Measurements from ENCODE around the gene RHOU. TPM values are rescaled to one million over a fixed set of nuclear protein-coding genes. Genes with fewer than 3 reads are reported as not detected.

The RHOU gene
- total and polyA plus RNA-seq, 2 donors (not counting 3 experiments of a cell fraction or from before 2014, with no cell fraction given) = 0.04 to 0.40 TPM

GRCh38 chr1:228794173-228794572 is 58.9 kb downstream of the RHOU start:
- Histone ChIP-seq H3K27me3 (ENCODE audit: control insufficient read depth in 2 of 2, insufficient read depth in 2 of 2, low read length in 2 of 2) (no peaks in the 10 kb centered on the region), H3K27ac (ENCODE audit: insufficient read depth, low read depth, low read length) (no peak overlapping the region), H4K20me1 (replicated peaks; ENCODE audit: control insufficient read depth, extremely low read depth, insufficient read depth, low read length) (no peaks in the 10 kb centered on the region), H3K79me2 (ENCODE audit: control insufficient read depth, insufficient read depth, low read length) (no peaks in the 10 kb centered on the region), H3K4me3 (replicated peaks in 1 of 3; ENCODE audit: insufficient read depth in 1 of 3, low read depth in 1 of 3, low read length in 3 of 3) (no peak overlapping the region), H2AFZ (ENCODE audit: low read depth, low read length) (no peak overlapping the region), H3K36me3 (ENCODE audit: control insufficient read depth in 2 of 2, extremely low read depth in 1 of 2, insufficient read depth in 2 of 2, low read length in 2 of 2) (no peaks in the 10 kb centered on the region), H3K9me1 (replicated peaks; ENCODE audit: control insufficient read depth, extremely low read depth, insufficient read depth, low read length) (no peaks in the 10 kb centered on the region), H3K4me2 (ENCODE audit: insufficient read depth, low read length) (no peak overlapping the region), H3K9ac (replicated peaks; ENCODE audit: extremely low read depth, insufficient read depth, low read length) (no peak overlapping the region), H3K9me3 (replicated peaks; ENCODE audit: control insufficient read depth, insufficient read depth, low read length) (no peaks in the 10 kb centered on the region), H3K4me1 (ENCODE audit: control insufficient read depth, extremely low read depth, insufficient read depth, low read length) (no peaks in the 10 kb centered on the region)
- dilution Hi-C loops (cut with MboI; ENCODE audit: extremely low pct_ligation_motif_present, low sequenced_read_pairs) (no loop called here), intact Hi-C loops (cut with micrococcal nuclease) (no loop called here)
- FAIRE-seq (no peak), DNase-seq (ENCODE audit: low read depth, low spot score) (no peak)
- CTCF ChIA-PET = no interaction called here
- TF ChIP-seq FOS (IDR thresholded peaks at IDR 0.05; ENCODE audit: borderline replicate concordance, insufficient read depth, low read length) = no peak
- no peak for TF ChIP-seq MAX (IDR thresholded peaks at IDR 0.05; ENCODE audit: insufficient read depth, insufficient read length)
- no peak for TF ChIP-seq EZH2 (IDR thresholded peaks at IDR 0.05; ENCODE audit: borderline replicate concordance, low read depth, low read length, severe bottlenecking)
- TF ChIP-seq GATA2 (IDR thresholded peaks at IDR 0.05; ENCODE audit: insufficient read depth, insufficient read length, low read depth, low read length) = no peak
- no peak for TF ChIP-seq JUN (IDR thresholded peaks at IDR 0.05; ENCODE audit: borderline replicate concordance, insufficient read depth, insufficient read length, low read depth)
- TF ChIP-seq CTCF (IDR thresholded peaks at IDR 0.05; ENCODE audit: extremely low read depth in 1 of 2, insufficient read depth in 1 of 2, low read depth in 1 of 2, low read length in 2 of 2) = no peak
- no peak for TF ChIP-seq POLR2A (IDR thresholded peaks at IDR 0.05; ENCODE audit: low read depth, low read length)
- no peak for TF ChIP-seq MYC (IDR thresholded peaks at IDR 0.05; ENCODE audit: low read depth, low read length)
- TF ChIP-seq POLR2AphosphoS5 (IDR thresholded peaks at IDR 0.05; ENCODE audit: insufficient read depth, low read depth, low read length) = no peak
- BruUV-seq (replicated peaks) = no TSS peak
- POLR2A ChIA-PET = no interaction called here

All from endothelial cell of umbilical vein (primary cell).